Trophoblast cell (in vitro differentiated cells and primary cell): Measurements from ENCODE around the gene DENND1B.

Source experiments
- DNase-seq, 2 donors: peaks; one replicate each; pipeline ENCODE4 v3.0.0-alpha.2; 2016
- H2AFZ ChIP-seq: 2 replicates; pipeline ENCODE4 v1.6.1; 2013; ENCODE audit warnings: low read length, moderate library complexity, mild to moderate bottlenecking; ENCODE audit not compliant: insufficient read depth, poor library complexity
- H2AK5ac ChIP-seq: 2 replicates; pipeline ENCODE4 v1.6.1; 2013; ENCODE audit warnings: mild to moderate bottlenecking, low read length
- H2BK120ac ChIP-seq: 2 replicates; pipeline ENCODE4 v1.6.1; 2013; ENCODE audit warnings: low read length, mild to moderate bottlenecking, moderate library complexity; ENCODE audit not compliant: insufficient read depth, poor library complexity
- H2BK12ac ChIP-seq: 2 replicates; pipeline ENCODE4 v1.6.1; 2013; ENCODE audit warnings: mild to moderate bottlenecking, low read length, moderate library complexity
- H2BK5ac ChIP-seq: 2 replicates; pipeline ENCODE4 v1.6.1; 2013; ENCODE audit warnings: low read length, low read depth, moderate library complexity, mild to moderate bottlenecking; ENCODE audit not compliant: poor library complexity
- H3K14ac ChIP-seq: 2 replicates; pipeline ENCODE4 v1.6.1; 2013; ENCODE audit warnings: mild to moderate bottlenecking, low read length
- H3K18ac ChIP-seq: 2 replicates; pipeline ENCODE4 v1.6.1; 2013; ENCODE audit warnings: mild to moderate bottlenecking, low read length
- H3K23ac ChIP-seq: 2 replicates; pipeline ENCODE4 v1.6.1; 2013; ENCODE audit warnings: low read length
- H3K27ac ChIP-seq: 2 replicates; pipeline ENCODE4 v1.5.1; 2013; ENCODE audit warnings: low read depth, mild to moderate bottlenecking, inconsistent platforms, low read length, moderate library complexity
- H3K27me3 ChIP-seq: 2 replicates; pipeline ENCODE4 v1.6.1; 2013; ENCODE audit warnings: inconsistent platforms, mild to moderate bottlenecking, low read length, moderate library complexity; ENCODE audit not compliant: insufficient read depth
- H3K36me3 ChIP-seq, 2 experiments: 1 replicate in 1 of 2; 2 replicates in 1 of 2; pipeline ENCODE4 v1.6.1; 2013; ENCODE audit warnings: low read length in 2 of 2, mild to moderate bottlenecking in 2 of 2, moderate library complexity in 1 of 2; ENCODE audit not compliant: insufficient read depth in 2 of 2, control insufficient read depth in 1 of 2
- H3K4ac ChIP-seq: 2 replicates; pipeline ENCODE4 v1.6.1; 2013; ENCODE audit warnings: low read depth, mild to moderate bottlenecking, low read length, moderate library complexity
- H3K4me1 ChIP-seq, 2 experiments: 1 replicate in 1 of 2; 2 replicates in 1 of 2; pipeline ENCODE4 v1.6.1; 2013; ENCODE audit warnings: low read length in 2 of 2, mild to moderate bottlenecking in 2 of 2, moderate library complexity in 1 of 2; ENCODE audit not compliant: insufficient read depth in 2 of 2, control insufficient read depth in 1 of 2
- H3K4me2 ChIP-seq: 2 replicates; pipeline ENCODE4 v1.6.1; 2013; ENCODE audit warnings: inconsistent platforms, mild to moderate bottlenecking, low read length, moderate library complexity
- H3K4me3 ChIP-seq: 2 replicates; pipeline ENCODE4 v1.5.1; 2013; ENCODE audit warnings: mild to moderate bottlenecking, low read depth, low read length, inconsistent platforms
- H3K79me1 ChIP-seq: one replicate; pipeline ENCODE4 v1.6.1; 2013; ENCODE audit warnings: low read length
- H3K79me2 ChIP-seq: 2 replicates; pipeline ENCODE4 v1.6.1; 2013; ENCODE audit warnings: low read length, mild to moderate bottlenecking; ENCODE audit not compliant: control insufficient read depth, insufficient read depth, poor library complexity
- H3K9ac ChIP-seq: 2 replicates; pipeline ENCODE4 v1.6.1; 2013; ENCODE audit warnings: mild to moderate bottlenecking, low read length
- H3K9me3 ChIP-seq: 2 replicates; pipeline ENCODE4 v1.6.1; 2013; ENCODE audit warnings: low read depth, mild to moderate bottlenecking, control low read depth, inconsistent platforms, low read length; ENCODE audit not compliant: insufficient read depth
- H4K12ac ChIP-seq: 2 replicates; pipeline ENCODE4 v1.6.1; 2013; ENCODE audit warnings: low read depth, mild to moderate bottlenecking, low read length, moderate library complexity
- H4K8ac ChIP-seq: 2 replicates; pipeline ENCODE4 v1.6.1; 2013; ENCODE audit warnings: low read depth, mild to moderate bottlenecking, low read length, moderate library complexity
- H4K91ac ChIP-seq: one replicate; pipeline ENCODE4 v1.6.1; 2013; ENCODE audit warnings: low read depth, mild to moderate bottlenecking, low read length, moderate library complexity
- WGBS: extraction: QIAGEN DNeasy Blood & Tissue Kit; methylation state at CpG from one replicate; pipeline ENCODE4 v1.1.7; 2013; ENCODE audit warnings: missing lambda C conversion rate; ENCODE audit not compliant: insufficient read length, insufficient coverage; ENCODE audit errors: extremely low coverage; 5-methylcytosine and 5-hydroxymethylcytosine counted together

The DENND1B gene

GRCh38 chr1:197776351-197777105 lies 1.2 kb upstream of the DENND1B start:
- WGBS: no CpG with 5 or more reads among the region's 3 CpGs
- no peak overlapping the region for H4K91ac ChIP-seq
- H3K79me1 ChIP-seq: peaks cover 10% of the 10 kb centered on the region

GRCh38 chr1:197774466-197775281 lies 606 bp downstream of the DENND1B start:
- Histone ChIP-seq H2AK5ac (no peak overlapping the region), H3K4me3 (peak overlapping the region; percentile 80), H3K4ac (peak overlapping the region; percentile 34), H3K27me3 (no peaks in the 10 kb centered on the region), H3K14ac (peak overlapping the region; percentile 55), H2BK12ac (no peak overlapping the region), H3K79me1 (peaks cover 10% of the 10 kb centered on the region), H3K23ac (no peak overlapping the region), H3K36me3 (peaks cover 0 to 1% of the 10 kb centered on the region in 2 experiments), H2BK120ac (peak overlapping the region; percentile 71), H2BK5ac (peak overlapping the region; percentile 32), H4K8ac (peak overlapping the region; percentile 81), H4K91ac (peak overlapping the region; percentile 77), H4K12ac (peak overlapping the region; percentile 80), H3K18ac (peak overlapping the region; percentile 79), H3K9ac (peak overlapping the region; percentile 50), H3K27ac (no peak overlapping the region), H3K4me2 (peak overlapping the region; percentile 87), H3K4me1 (peaks cover 0 to 5% of the 10 kb centered on the region in 2 experiments), H3K79me2 (peaks cover 7% of the 10 kb centered on the region), H2AFZ (peak overlapping the region; percentile 75), H3K9me3 (no peaks in the 10 kb centered on the region)
- DNase-seq: peak; percentile 17 to 43
- no CpG with 5 or more reads among the region's 71 CpGs for WGBS

More at GRCh38 chr1:197776351-197777105, 1.2 kb upstream of the DENND1B start:
- H3K14ac ChIP-seq: no peak overlapping the region
- no peak overlapping the region for H4K8ac ChIP-seq
- peak in 1 of 2 donors; percentile 25 for DNase-seq
- H2BK12ac ChIP-seq: no peak overlapping the region
- H3K18ac ChIP-seq: no peak overlapping the region
- no peak overlapping the region for H2BK5ac ChIP-seq
- peaks cover 7% of the 10 kb centered on the region for H3K79me2 ChIP-seq
- H3K4me2 ChIP-seq: no peak overlapping the region
- no peak overlapping the region for H3K9ac ChIP-seq
- no peak overlapping the region for H2BK120ac ChIP-seq
- no peaks in the 10 kb centered on the region for H3K9me3 ChIP-seq
- H3K4me3 ChIP-seq: no peak overlapping the region
- peaks cover 0 to 5% of the 10 kb centered on the region in 2 experiments for H3K4me1 ChIP-seq
- H3K27ac ChIP-seq: no peak overlapping the region
- H2AFZ ChIP-seq: no peak overlapping the region
- no peak overlapping the region for H2AK5ac ChIP-seq
- no peak overlapping the region for H3K4ac ChIP-seq
- no peak overlapping the region for H4K12ac ChIP-seq
- H3K36me3 ChIP-seq: peaks cover 0 to 1% of the 10 kb centered on the region in 2 experiments
- H3K23ac ChIP-seq: no peak overlapping the region
- no peaks in the 10 kb centered on the region for H3K27me3 ChIP-seq

GRCh38 chr1:197773856-197774255 lies 1.4 kb downstream of the DENND1B start:
- Histone ChIP-seq H3K18ac (no peak overlapping the region), H3K4ac (no peak overlapping the region), H4K91ac (no peak overlapping the region), H3K9me3 (no peaks in the 10 kb centered on the region), H2AFZ (no peak overlapping the region), H4K8ac (no peak overlapping the region), H3K36me3 (peaks cover 0 to 1% of the 10 kb centered on the region in 2 experiments), H3K4me3 (no peak overlapping the region), H2BK12ac (no peak overlapping the region), H3K14ac (no peak overlapping the region), H3K4me1 (peaks cover 0 to 5% of the 10 kb centered on the region in 2 experiments), H3K23ac (no peak overlapping the region), H3K79me2 (peaks cover 7% of the 10 kb centered on the region), H3K27ac (no peak overlapping the region), H3K27me3 (no peaks in the 10 kb centered on the region), H3K4me2 (no peak overlapping the region), H2BK120ac (no peak overlapping the region), H4K12ac (no peak overlapping the region), H2BK5ac (no peak overlapping the region), H2AK5ac (no peak overlapping the region), H3K79me1 (peaks cover 10% of the 10 kb centered on the region), H3K9ac (no peak overlapping the region)
- no CpG with 5 or more reads among the region's 2 CpGs for WGBS
- DNase-seq: no peak

GRCh38 chr1:197771904-197772556 lies 3.2 kb downstream of the DENND1B start:
- Histone ChIP-seq H4K8ac (no peak overlapping the region), H2AFZ (no peak overlapping the region), H3K4me2 (no peak overlapping the region), H2AK5ac (no peak overlapping the region), H3K36me3 (peaks cover 0 to 1% of the 10 kb centered on the region in 2 experiments), H3K14ac (no peak overlapping the region), H3K18ac (no peak overlapping the region), H3K9me3 (no peaks in the 10 kb centered on the region), H3K79me1 (peaks cover 10% of the 10 kb centered on the region), H3K9ac (no peak overlapping the region), H3K27ac (no peak overlapping the region), H3K79me2 (peaks cover 7% of the 10 kb centered on the region), H3K4me3 (no peak overlapping the region), H3K23ac (no peak overlapping the region), H3K27me3 (no peaks in the 10 kb centered on the region), H3K4ac (no peak overlapping the region), H2BK120ac (no peak overlapping the region), H3K4me1 (peaks cover 0 to 5% of the 10 kb centered on the region in 2 experiments), H2BK5ac (no peak overlapping the region), H2BK12ac (no peak overlapping the region), H4K91ac (no peak overlapping the region), H4K12ac (no peak overlapping the region)
- no CpG with 5 or more reads among the region's 6 CpGs for WGBS
- DNase-seq: no peak
